ENCODE measurements around the gene MAN2A1. TPM values are rescaled to one million over a fixed set of nuclear protein-coding genes. Genes with fewer than 3 reads are reported as not detected.
A peak's percentile ranks its signal among the peaks of the same experiment; 100 is the strongest.

The MAN2A1 gene
- total and polyA plus RNA-seq, 2 donors (not counting 1 experiment from before 2014, with no cell fraction given), result 51.6 to 70.5 TPM

DNA sequence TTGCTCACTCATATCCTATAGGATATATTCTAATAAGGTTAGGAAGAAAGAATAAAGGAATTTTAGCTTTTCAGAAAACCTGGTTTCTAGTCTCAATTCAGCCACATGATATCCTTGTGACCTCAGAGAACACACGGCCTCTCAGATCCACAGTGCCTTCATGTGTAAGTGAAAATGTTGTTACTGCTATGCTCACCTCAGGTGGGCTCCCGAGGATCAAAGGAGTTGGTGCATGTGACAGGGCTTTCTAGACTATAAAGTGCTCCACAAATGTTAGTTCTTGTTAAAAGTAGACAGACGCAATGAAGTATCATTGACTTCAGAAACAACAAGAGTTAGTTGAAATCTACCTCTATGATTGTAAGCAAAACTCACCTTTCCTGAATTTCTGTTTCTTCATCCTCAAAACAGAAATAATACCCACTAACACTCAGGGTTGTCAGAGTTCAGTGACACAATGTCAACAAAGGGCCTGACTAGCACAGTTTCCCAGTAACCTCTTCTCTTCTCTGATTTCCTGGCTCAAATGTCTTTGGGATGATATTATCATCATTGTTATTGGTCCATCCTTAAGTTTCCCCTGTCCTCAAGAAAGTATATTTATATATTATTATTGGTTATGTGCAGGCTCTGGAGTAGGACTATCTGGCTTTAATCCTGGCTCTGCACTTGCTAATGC is 36.0 kb upstream of the MAN2A1 start:
- no peak overlapping the region for H3K27ac ChIP-seq (ENCODE audit: insufficient read depth, low read length)
- DNase-seq (ENCODE audit: low read depth in 2 of 2), result no peak
- no peaks in the 10 kb centered on the region for H3K79me2 ChIP-seq (ENCODE audit: control insufficient read depth, insufficient read depth, low read length)
- no peak overlapping the region for H2AFZ ChIP-seq (ENCODE audit: low read length)
- no peaks in the 10 kb centered on the region for H4K20me1 ChIP-seq (ENCODE audit: control insufficient read depth, extremely low read depth, insufficient read depth, low read length)
- no peak overlapping the region for H3K4me2 ChIP-seq (ENCODE audit: extremely low read depth, insufficient read depth, low read length)
- no peaks in the 10 kb centered on the region for H3K9me3 ChIP-seq (ENCODE audit: control insufficient read depth, insufficient read depth, low read depth, low read length)
- no peaks in the 10 kb centered on the region for H3K27me3 ChIP-seq (ENCODE audit: control insufficient read depth, insufficient read depth, low read length)
- TF ChIP-seq CTCF (conservative IDR thresholded peaks at IDR 0.05 in 1 of 2, IDR thresholded peaks at IDR 0.05 in 1 of 2; ENCODE audit: low read depth in 1 of 2, low read length in 2 of 2) (no peak), EZH2 (IDR thresholded peaks at IDR 0.05; ENCODE audit: low read length, missing control alignments) (no peak)
- H3K4me1 ChIP-seq (ENCODE audit: control insufficient read depth, extremely low read depth, insufficient read depth, low read length), result no peaks in the 10 kb centered on the region
- no peaks in the 10 kb centered on the region for H3K36me3 ChIP-seq (ENCODE audit: control insufficient read depth, insufficient read depth, low read length)
- H3K9ac ChIP-seq (ENCODE audit: insufficient read depth, low read length), result no peak overlapping the region
- H3K4me3 ChIP-seq (replicated peaks in 1 of 4; ENCODE audit: control extremely low read depth in 1 of 4, insufficient read depth in 1 of 4, low read depth in 3 of 4, low read length in 4 of 4), result no peak overlapping the region

DNA sequence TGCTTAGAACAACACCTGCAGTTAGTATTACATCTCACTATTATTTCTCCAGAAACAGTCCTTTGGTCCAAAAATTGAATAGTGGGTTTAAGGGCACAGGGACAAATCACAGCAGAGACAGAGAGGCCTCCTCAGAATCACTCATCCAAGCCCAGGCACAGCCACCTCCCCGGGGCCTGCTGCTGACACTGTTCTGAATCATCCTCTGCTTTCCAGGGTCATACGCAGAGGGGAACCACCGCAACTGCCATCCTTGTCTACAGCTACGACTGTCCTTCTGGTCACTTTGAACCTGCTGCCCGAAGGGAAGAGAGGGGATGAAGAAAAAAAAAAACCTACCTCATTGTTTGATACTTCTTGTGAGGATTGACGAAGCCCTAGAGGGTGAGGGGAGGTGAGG is 35.3 kb upstream of the MAN2A1 start:
- H2AFZ ChIP-seq (ENCODE audit: low read length), result no peak overlapping the region
- DNase-seq (ENCODE audit: low read depth in 2 of 2), result peak in 1 of 2 donors; percentile 20

DNA sequence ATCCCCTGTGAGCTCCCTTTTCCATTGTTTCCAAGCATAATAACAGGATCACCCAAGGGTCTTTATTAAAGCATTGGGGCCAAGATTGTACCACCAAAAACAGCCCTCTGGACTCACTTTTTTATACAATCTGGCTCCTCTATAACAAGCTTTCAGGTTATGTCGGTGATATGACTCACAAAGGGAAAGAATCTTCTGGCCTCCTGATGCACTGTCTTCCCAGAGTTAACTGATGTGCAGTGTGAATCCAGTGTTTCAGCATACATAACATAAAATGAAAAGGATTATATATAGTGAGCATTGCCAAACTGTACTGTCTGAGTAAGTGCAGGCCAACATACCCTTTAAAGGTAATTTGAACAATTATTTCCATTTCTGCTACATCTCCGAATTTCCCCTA is 33.9 kb upstream of the MAN2A1 start:
- no peak for TF ChIP-seq EZH2 (IDR thresholded peaks at IDR 0.05; ENCODE audit: low read length, missing control alignments)
- no peak for TF ChIP-seq CTCF (conservative IDR thresholded peaks at IDR 0.05 in 1 of 2, IDR thresholded peaks at IDR 0.05 in 1 of 2; ENCODE audit: low read depth in 1 of 2, low read length in 2 of 2)
- Histone ChIP-seq H2AFZ (ENCODE audit: low read length) (no peak overlapping the region), H3K9me3 (ENCODE audit: control insufficient read depth, insufficient read depth, low read depth, low read length) (no peaks in the 10 kb centered on the region), H3K4me1 (ENCODE audit: control insufficient read depth, extremely low read depth, insufficient read depth, low read length) (no peaks in the 10 kb centered on the region), H3K4me2 (ENCODE audit: extremely low read depth, insufficient read depth, low read length) (no peak overlapping the region), H3K27ac (ENCODE audit: insufficient read depth, low read length) (no peak overlapping the region), H3K36me3 (ENCODE audit: control insufficient read depth, insufficient read depth, low read length) (no peaks in the 10 kb centered on the region), H4K20me1 (ENCODE audit: control insufficient read depth, extremely low read depth, insufficient read depth, low read length) (no peaks in the 10 kb centered on the region), H3K9ac (ENCODE audit: insufficient read depth, low read length) (no peak overlapping the region), H3K4me3 (replicated peaks in 1 of 4; ENCODE audit: control extremely low read depth in 1 of 4, insufficient read depth in 1 of 4, low read depth in 3 of 4, low read length in 4 of 4) (no peak overlapping the region), H3K27me3 (ENCODE audit: control insufficient read depth, insufficient read depth, low read length) (no peaks in the 10 kb centered on the region), H3K79me2 (ENCODE audit: control insufficient read depth, insufficient read depth, low read length) (no peaks in the 10 kb centered on the region)
- peak in 1 of 2 donors; percentile 3 for DNase-seq (ENCODE audit: low read depth in 2 of 2)

More for the DNA sequence above, 35.3 kb upstream of the MAN2A1 start:
- H4K20me1 ChIP-seq (ENCODE audit: control insufficient read depth, extremely low read depth, insufficient read depth, low read length), result no peaks in the 10 kb centered on the region
- no peak for TF ChIP-seq EZH2 (IDR thresholded peaks at IDR 0.05; ENCODE audit: low read length, missing control alignments)
- TF ChIP-seq CTCF (conservative IDR thresholded peaks at IDR 0.05 in 1 of 2, IDR thresholded peaks at IDR 0.05 in 1 of 2; ENCODE audit: low read depth in 1 of 2, low read length in 2 of 2), result no peak
- no peak overlapping the region for H3K9ac ChIP-seq (ENCODE audit: insufficient read depth, low read length)
- no peaks in the 10 kb centered on the region for H3K36me3 ChIP-seq (ENCODE audit: control insufficient read depth, insufficient read depth, low read length)
- H3K27ac ChIP-seq (ENCODE audit: insufficient read depth, low read length), result no peak overlapping the region
- no peak overlapping the region for H3K4me3 ChIP-seq (replicated peaks in 1 of 4; ENCODE audit: control extremely low read depth in 1 of 4, insufficient read depth in 1 of 4, low read depth in 3 of 4, low read length in 4 of 4)
- H3K27me3 ChIP-seq (ENCODE audit: control insufficient read depth, insufficient read depth, low read length), result no peaks in the 10 kb centered on the region
- no peak overlapping the region for H3K4me2 ChIP-seq (ENCODE audit: extremely low read depth, insufficient read depth, low read length)
- H3K4me1 ChIP-seq (ENCODE audit: control insufficient read depth, extremely low read depth, insufficient read depth, low read length), result no peaks in the 10 kb centered on the region
- no peaks in the 10 kb centered on the region for H3K79me2 ChIP-seq (ENCODE audit: control insufficient read depth, insufficient read depth, low read length)
- no peaks in the 10 kb centered on the region for H3K9me3 ChIP-seq (ENCODE audit: control insufficient read depth, insufficient read depth, low read depth, low read length)

All from fibroblast of lung (primary cell).